ENCODE results near the gene GPX2.
A peak's percentile ranks its signal among the peaks of the same experiment; 100 is the strongest.
"Not testable (repeated sequence)": the region's sequence is repeated elsewhere in the genome, so short reads cannot be mapped to it uniquely, and the experiment has no call there.

Gene GPX2

GRCh38 chr14:64938972-64939816 lies 3.4 kb downstream of the GPX2 start:
- no peak for DNase-seq

GRCh38 chr14:64937821-64938193 lies 4.7 kb downstream of the GPX2 start:
- no peak for DNase-seq

GRCh38 chr14:64937171-64937820 lies 5.2 kb downstream of the GPX2 start:
- no peak for DNase-seq

- no peak for DNase-seq
These were observed 7.0 kb downstream of the GPX2 start for GRCh38 chr14:64935508-64935907.

GRCh38 chr14:64934338-64934929 lies 8.1 kb downstream of the GPX2 start:
- no peak for DNase-seq

- DNase-seq = no peak
These were observed 10.3 kb downstream of the GPX2 start for GRCh38 chr14:64932231-64932630.

- no peak for DNase-seq
These were observed 11.4 kb downstream of the GPX2 start for GRCh38 chr14:64931123-64931522.

- no peak for DNase-seq
These were observed 12.3 kb downstream of the GPX2 start for GRCh38 chr14:64930085-64930843.

GRCh38 chr14:64929014-64929359 lies 13.6 kb downstream of the GPX2 start:
- DNase-seq = no peak

GRCh38 chr14:64928239-64929013 lies 14.1 kb downstream of the GPX2 start:
- no peak for DNase-seq

- no peak for DNase-seq
These were observed 15.5 kb downstream of the GPX2 start for GRCh38 chr14:64927031-64927430.

- DNase-seq = no peak
These were observed 16.0 kb downstream of the GPX2 start for GRCh38 chr14:64926398-64926995.

- no peak for DNase-seq
These were observed 19.5 kb downstream of the GPX2 start for GRCh38 chr14:64923015-64923414.

- no peak for DNase-seq
These were observed 22.1 kb downstream of the GPX2 start for GRCh38 chr14:64920465-64920864.

- DNase-seq = no peak
These were observed 22.9 kb downstream of the GPX2 start for GRCh38 chr14:64919618-64920017.

- no peak for DNase-seq
These were observed 23.3 kb downstream of the GPX2 start for GRCh38 chr14:64919215-64919614.

- no peak for DNase-seq
These were observed 24.3 kb downstream of the GPX2 start for GRCh38 chr14:64918216-64918615.

- DNase-seq = no peak
These were observed 26.7 kb downstream of the GPX2 start for GRCh38 chr14:64915797-64916196.

- DNase-seq = no peak
These were observed 27.5 kb downstream of the GPX2 start for GRCh38 chr14:64915029-64915424.

- DNase-seq = peak; percentile 96
These were observed 28.1 kb downstream of the GPX2 start, which contains the start of gene CHURC1 for GRCh38 chr14:64914237-64915028. CHURC1 (plus strand) TSS chr14:64914455; CDS start chr14:64914496, 41 bp downstream.

- not testable (repeated sequence) for DNase-seq
These were observed 29.1 kb downstream of the GPX2 start for GRCh38 chr14:64913477-64913876.

All from NCI-H526 treated with DMSO at 0.1 percent for 48 hours (cell line).